AG09319 (cell line): Measurements from ENCODE around the gene SORCS1.
"Not testable (repeated sequence)": the region's sequence is repeated elsewhere in the genome, so short reads cannot be mapped to it uniquely, and the experiment has no call there.

Experiments used
- DNase-seq: peaks from one replicate; pipeline ENCODE4 v3.0.0-alpha.2; 2010; ENCODE audit warnings: low read depth; ENCODE audit errors: extremely low read depth
- CTCF ChIP-seq: IDR thresholded peaks from 2 replicates; pipeline ENCODE4 v1.5.1; 2011; ENCODE audit warnings: low read depth, mild to moderate bottlenecking, inconsistent platforms, low read length, moderate library complexity

SORCS1 gene

GRCh38 chr10:106930751-106931150 is 233.8 kb downstream of the SORCS1 start:
- no peak for DNase-seq
- no peak for TF ChIP-seq CTCF

- no peak for TF ChIP-seq CTCF
- no peak for DNase-seq
Measured at GRCh38 chr10:106929291-106929895, 235.1 kb downstream of the SORCS1 start.

- DNase-seq = not testable (repeated sequence)
Measured at GRCh38 chr10:106928151-106928550, 236.4 kb downstream of the SORCS1 start.

GRCh38 chr10:106925191-106925590 is 239.3 kb downstream of the SORCS1 start:
- no peak for TF ChIP-seq CTCF
- no peak for DNase-seq

- no peak for TF ChIP-seq CTCF
- DNase-seq = no peak
Measured at GRCh38 chr10:106920538-106920937, 244.0 kb downstream of the SORCS1 start.

GRCh38 chr10:106919871-106920282 is 244.6 kb downstream of the SORCS1 start:
- no peak for TF ChIP-seq CTCF
- DNase-seq = no peak

- no peak for TF ChIP-seq CTCF
- no peak for DNase-seq
Measured at GRCh38 chr10:106917452-106918055, 247.0 kb downstream of the SORCS1 start.

- DNase-seq = no peak
- TF ChIP-seq CTCF = no peak
Measured at GRCh38 chr10:106914016-106914415, 250.5 kb downstream of the SORCS1 start.
